ENCODE results near the gene ISG20L2. TPM values are rescaled to one million over a fixed set of nuclear protein-coding genes. Genes with fewer than 3 reads are reported as not detected.
A peak's percentile ranks its signal among the peaks of the same experiment; 100 is the strongest.

ISG20L2 gene
- total RNA-seq, 4 donors from 2014 or later, result 3.6 to 24.8 (median 10.2) TPM

GRCh38 chr1:156773607-156774006, 45.0 kb upstream of the ISG20L2 start:
- intact Hi-C loops (cut with DNase I; ENCODE audit: low total_unique reads), result no loop called here
- Histone ChIP-seq H3K36me3 (no peaks in the 10 kb centered on the region), H3K9me3 (no peaks in the 10 kb centered on the region), H3K27me3 (no peaks in the 10 kb centered on the region), H3K4me3 (no peak overlapping the region), H3K27ac (no peak overlapping the region), H3K4me1 (peaks cover 0 to 13% of the 10 kb centered on the region in 2 donors)
- TF ChIP-seq POLR2A (IDR thresholded peaks at IDR 0.05) (no peak), CTCF (IDR thresholded peaks at IDR 0.05) (no peak)
- DNase-seq, result no peak

GRCh38 chr1:156772728-156773497, 44.3 kb upstream of the ISG20L2 start:
- no peak for TF ChIP-seq POLR2A (IDR thresholded peaks at IDR 0.05)
- no peak for TF ChIP-seq CTCF (IDR thresholded peaks at IDR 0.05)
- Histone ChIP-seq H3K27me3 (no peaks in the 10 kb centered on the region), H3K4me3 (no peak overlapping the region), H3K36me3 (no peaks in the 10 kb centered on the region), H3K9me3 (no peaks in the 10 kb centered on the region), H3K4me1 (peaks cover 0 to 13% of the 10 kb centered on the region in 2 donors), H3K27ac (no peak overlapping the region)
- intact Hi-C loops (cut with DNase I; ENCODE audit: low total_unique reads), result no loop called here
- no peak for DNase-seq

GRCh38 chr1:156772222-156772621, 43.7 kb upstream of the ISG20L2 start:
- H3K27me3 ChIP-seq, result no peaks in the 10 kb centered on the region
- intact Hi-C loops (cut with DNase I; ENCODE audit: low total_unique reads), result no loop called here
- H3K27ac ChIP-seq, result no peak overlapping the region
- H3K36me3 ChIP-seq, result no peaks in the 10 kb centered on the region
- TF ChIP-seq CTCF (IDR thresholded peaks at IDR 0.05), result no peak
- no peak for TF ChIP-seq POLR2A (IDR thresholded peaks at IDR 0.05)
- no peak for DNase-seq
- H3K9me3 ChIP-seq, result no peaks in the 10 kb centered on the region
- no peak overlapping the region for H3K4me3 ChIP-seq
- H3K4me1 ChIP-seq, result peaks cover 0 to 13% of the 10 kb centered on the region in 2 donors

GRCh38 chr1:156768610-156769295, 40.2 kb upstream of the ISG20L2 start:
- no peaks in the 10 kb centered on the region for H3K36me3 ChIP-seq
- peak overlapping the region; percentile 89 to 90 for H3K4me3 ChIP-seq
- intact Hi-C loops (cut with DNase I; ENCODE audit: low total_unique reads), result no loop called here
- peaks cover 6 to 13% of the 10 kb centered on the region in 2 donors for H3K4me1 ChIP-seq
- no peak for DNase-seq
- H3K9me3 ChIP-seq, result no peaks in the 10 kb centered on the region
- H3K27me3 ChIP-seq, result no peaks in the 10 kb centered on the region
- no peak for TF ChIP-seq POLR2A (IDR thresholded peaks at IDR 0.05)
- TF ChIP-seq CTCF (IDR thresholded peaks at IDR 0.05), result no peak
- H3K27ac ChIP-seq, result peak overlapping the region in 1 of 2 donors; percentile 6
